Measurements from ENCODE around the gene AKR1C1.
"Not testable (repeated sequence)": the region's sequence is repeated elsewhere in the genome, so short reads cannot be mapped to it uniquely, and the experiment has no call there.

The AKR1C1 gene

GRCh38 chr10:4998671-4999070, 35.5 kb downstream of the AKR1C1 start:
- TF ChIP-seq CTCF (IDR thresholded peaks at IDR 0.05; ENCODE audit: insufficient read depth, missing control alignments), result no peak
- DNase-seq (ENCODE audit: insufficient read length, low spot score) (no peak), FAIRE-seq (no peak)

GRCh38 chr10:5002013-5002727, 39.0 kb downstream of the AKR1C1 start:
- DNase-seq (ENCODE audit: insufficient read length, low spot score), result no peak
- TF ChIP-seq CTCF (IDR thresholded peaks at IDR 0.05; ENCODE audit: insufficient read depth, missing control alignments), result no peak
- no peak for FAIRE-seq

GRCh38 chr10:5003127-5004029, 40.2 kb downstream of the AKR1C1 start, which contains the start of gene AKR1C2:
TSS of gene AKR1C2 (minus strand) at chr10:5003857. CDS start at chr10:5003835, 22 bp downstream.
- FAIRE-seq; DNase-seq (ENCODE audit: insufficient read length, low spot score): not testable (repeated sequence)

GRCh38 chr10:5004030-5004385, 40.8 kb downstream of the AKR1C1 start:
- not testable (repeated sequence) for FAIRE-seq; DNase-seq (ENCODE audit: insufficient read length, low spot score)

GRCh38 chr10:5004501-5004900, 41.3 kb downstream of the AKR1C1 start:
- not testable (repeated sequence) for DNase-seq (ENCODE audit: insufficient read length, low spot score); FAIRE-seq

- DNase-seq (ENCODE audit: insufficient read length, low spot score); FAIRE-seq: not testable (repeated sequence)
These were observed 45.8 kb downstream of the AKR1C1 start for GRCh38 chr10:5008857-5009548.

GRCh38 chr10:5010043-5010442, 46.8 kb downstream of the AKR1C1 start:
- DNase-seq (ENCODE audit: insufficient read length, low spot score); FAIRE-seq: not testable (repeated sequence)

- DNase-seq (ENCODE audit: insufficient read length, low spot score); FAIRE-seq: not testable (repeated sequence)
These were observed 48.2 kb downstream of the AKR1C1 start for GRCh38 chr10:5011392-5011791.

GRCh38 chr10:5012595-5012994, 49.4 kb downstream of the AKR1C1 start:
- no peak for FAIRE-seq
- TF ChIP-seq CTCF (IDR thresholded peaks at IDR 0.05; ENCODE audit: insufficient read depth, missing control alignments), result no peak
- no peak for DNase-seq (ENCODE audit: insufficient read length, low spot score)

- FAIRE-seq, result no peak
- no peak for DNase-seq (ENCODE audit: insufficient read length, low spot score)
- no peak for TF ChIP-seq CTCF (IDR thresholded peaks at IDR 0.05; ENCODE audit: insufficient read depth, missing control alignments)
These were observed 50.2 kb downstream of the AKR1C1 start for GRCh38 chr10:5013385-5013784.

GRCh38 chr10:5014200-5014910, 51.1 kb downstream of the AKR1C1 start:
- not testable (repeated sequence) for DNase-seq (ENCODE audit: insufficient read length, low spot score); FAIRE-seq

Measured in D721Med (cell line).